Gastrocnemius medialis (tissue), 4 donors: ENCODE data around the gene CHCHD6.

Source experiments
- POLR2A ChIP-seq, 2 donors: fragments of 450-650 bp; IDR thresholded peaks; one replicate each; pipeline ENCODE4 v1.6.1; 2017; ENCODE audit warnings: antibody characterized with exemption in 2 of 2, mild to moderate bottlenecking in 2 of 2, moderate library complexity in 2 of 2
- TF ChIP-seq, protein P1 (sequence below), 5 experiments: fragments of 450-650 bp in 3 of 5; fragments of 200-600 bp in 2 of 5; sonication (generic) in 2 of 5; IDR thresholded peaks in 4 of 5; conservative IDR thresholded peaks in 1 of 5; 1 replicate in 4 of 5; 2 replicates in 1 of 5; pipeline ENCODE4 v1.5.1; 2016 to 2019; ENCODE audit warnings: antibody characterized with exemption in 5 of 5, mild to moderate bottlenecking in 3 of 5, moderate library complexity in 3 of 5

DNA sequence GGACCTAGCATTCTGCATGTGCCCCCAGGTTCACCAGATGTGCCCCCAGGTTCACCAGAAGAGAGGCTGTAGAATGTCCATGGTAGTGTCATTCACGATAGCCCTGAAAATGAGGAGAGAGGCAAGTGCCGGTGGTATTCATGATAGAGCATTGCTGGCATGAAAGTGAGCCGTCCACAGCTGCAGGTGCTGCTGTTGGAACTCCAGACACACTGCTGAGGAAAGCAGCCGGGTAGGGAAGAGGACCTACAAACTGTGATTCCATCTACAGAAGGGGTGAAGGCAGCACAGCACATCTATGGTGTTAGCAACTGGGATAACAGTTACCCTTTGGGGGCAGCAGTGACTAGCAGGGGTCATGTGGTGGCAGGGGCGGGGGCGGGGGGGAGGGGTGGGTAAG, 153.9 kb downstream of the CHCHD6 start:
- TF ChIP-seq, protein P1, sequence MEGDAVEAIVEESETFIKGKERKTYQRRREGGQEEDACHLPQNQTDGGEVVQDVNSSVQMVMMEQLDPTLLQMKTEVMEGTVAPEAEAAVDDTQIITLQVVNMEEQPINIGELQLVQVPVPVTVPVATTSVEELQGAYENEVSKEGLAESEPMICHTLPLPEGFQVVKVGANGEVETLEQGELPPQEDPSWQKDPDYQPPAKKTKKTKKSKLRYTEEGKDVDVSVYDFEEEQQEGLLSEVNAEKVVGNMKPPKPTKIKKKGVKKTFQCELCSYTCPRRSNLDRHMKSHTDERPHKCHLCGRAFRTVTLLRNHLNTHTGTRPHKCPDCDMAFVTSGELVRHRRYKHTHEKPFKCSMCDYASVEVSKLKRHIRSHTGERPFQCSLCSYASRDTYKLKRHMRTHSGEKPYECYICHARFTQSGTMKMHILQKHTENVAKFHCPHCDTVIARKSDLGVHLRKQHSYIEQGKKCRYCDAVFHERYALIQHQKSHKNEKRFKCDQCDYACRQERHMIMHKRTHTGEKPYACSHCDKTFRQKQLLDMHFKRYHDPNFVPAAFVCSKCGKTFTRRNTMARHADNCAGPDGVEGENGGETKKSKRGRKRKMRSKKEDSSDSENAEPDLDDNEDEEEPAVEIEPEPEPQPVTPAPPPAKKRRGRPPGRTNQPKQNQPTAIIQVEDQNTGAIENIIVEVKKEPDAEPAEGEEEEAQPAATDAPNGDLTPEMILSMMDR (IDR thresholded peaks at IDR 0.05 in 4 of 5, conservative IDR thresholded peaks at IDR 0.05 in 1 of 5): no peak
- TF ChIP-seq POLR2A (IDR thresholded peaks at IDR 0.05): no peak
